Adrenal gland (tissue), 19 donors: Measurements from ENCODE around the gene CCDC81. TPM values are rescaled to one million over a fixed set of nuclear protein-coding genes. Genes with fewer than 3 reads are reported as not detected.

Source experiments
- DNase-seq, 7 donors: peaks; one replicate each; pipeline ENCODE4 v3.0.0-alpha.2; 2019 to 2020
- H3K27ac ChIP-seq, 5 donors: fragments of 200-600 bp; sonication (generic) in 4 of 5; 1 replicate in 3 of 5; 2 replicates in 2 of 5; pipeline versions ENCODE4 v1.5.1 to v1.8.0; 2016 to 2020; ENCODE audit warnings: mild to moderate bottlenecking in 1 of 5
- H3K27me3 ChIP-seq: fragments of 200-600 bp; 2 replicates; pipeline ENCODE4 v1.8.0; 2021
- H3K36me3 ChIP-seq, 2 donors: fragments of 200-600 bp; replicated peaks in 1 of 2; 1 replicate in 1 of 2; 2 replicates in 1 of 2; pipeline versions ENCODE4 v1.5.1 to v1.8.0; 2018 to 2022
- H3K4me1 ChIP-seq, 2 donors: fragments of 200-600 bp; replicated peaks in 1 of 2; 1 replicate in 1 of 2; 2 replicates in 1 of 2; pipeline versions ENCODE4 v1.5.1 to v1.8.0; 2018 to 2021
- H3K4me3 ChIP-seq, 4 donors: fragments of 200-600 bp; sonication (generic) in 3 of 4; one replicate each; pipeline ENCODE4 v1.5.1; 2016 to 2018
- H3K9me3 ChIP-seq, 3 donors: fragments of 200-600 bp; sonication (generic) in 1 of 3; replicated peaks in 1 of 3; 1 replicate in 2 of 3; 2 replicates in 1 of 3; pipeline versions ENCODE4 v1.5.1 to v1.8.0; 2016 to 2021
- CTCF ChIP-seq, 6 experiments: fragments of 450-650 bp in 4 of 6; fragments of 200-600 bp in 2 of 6; sonication (generic) in 1 of 6; IDR thresholded peaks; 1 replicate in 5 of 6; 2 replicates in 1 of 6; pipeline versions ENCODE4 v1.5.1 to v1.8.0; 2016 to 2021; ENCODE audit warnings: antibody characterized with exemption in 6 of 6, mild to moderate bottlenecking in 2 of 6, moderate library complexity in 1 of 6
- POLR2A ChIP-seq, 2 donors: fragments of 450-650 bp; IDR thresholded peaks; one replicate each; pipeline ENCODE4 v1.6.1; 2017; ENCODE audit warnings: antibody characterized with exemption in 2 of 2, mild to moderate bottlenecking in 2 of 2, moderate library complexity in 1 of 2
- WGBS, 4 donors: extraction: QIAGEN DNeasy Blood & Tissue Kit in 2 of 4; methylation state at CpG; one replicate each; pipeline versions ENCODE4 v1.1.5 to v1.1.7; 2013 to 2017; 5-methylcytosine and 5-hydroxymethylcytosine counted together
- intact Hi-C, 2 donors: fragments of 100-400 bp; cut with DNase I; formaldehyde crosslinking; loops; one replicate each; pipeline versions ENCODE4 v1.14.1 to v1.15.0; 2022 to 2023
- long read RNA-seq, 10 donors: library from polyadenylated mRNA in 3 of 10; unstranded in 2 of 10; stranded (forward) in 1 of 10; transcript quantifications; one replicate each; pipeline ENCODE4 v2.0.0 and lab custom pipeline, GENCODE V29; 2021 to 2026
- polyA plus RNA-seq, 3 donors: library from polyadenylated mRNA; stranded (reverse); fragments of 200-250 nt in 2 of 3; fragments of 350-450 nt in 1 of 3; fragmentation: Illumina TruSeq in 1 of 3; extraction: RNeasy Lipid Tissue Mini Kit (QIAGEN cat#74804) in 1 of 3; gene quantifications; one replicate each; pipeline ENCODE4 v1.2.3, GENCODE V29; 2013 to 2014
- total RNA-seq, 9 donors: library from RNA; depleted of rRNA in 4 of 9; stranded (reverse); fragments of >200 nt in 4 of 9; fragments of 120-200 nt in 1 of 9; fragmentation: NEBNext Ultra II Directional in 1 of 9; extraction: Animal tissue kit (Norgen Biotek cat#: 25700) in 1 of 9; gene quantifications; one replicate each; pipeline versions ENCODE4 v1.1.0 to v1.2.4, GENCODE V29; 2013 to 2023
- donor health status: healthy with polysubstance abuse.
- donor health status: Bipolar disorder and iron deficiency.
- donor health status: DM: yes; HTN: yes; CAD: no.
- donor health status: DM: no; HTN: no; CAD: no.
- donor health status: DM: no; HTN: no; CAD: no.
- donor health status: DM: yes; HTN: yes; CAD: no.

CCDC81 gene
- total RNA-seq = 1 to 10 TPM in 3 of 9 donors, under 1 TPM in 4, not detected in 2; 0.18 to 3.0 (median 0.57) TPM
- polyA plus RNA-seq = 1 to 10 TPM in 1 of 3 donors, under 1 TPM in 2; 0.46 to 1.0 (median 0.80) TPM
- long read RNA-seq, donor 1 = 0 reads
- long read RNA-seq, donor 2 = 0 reads
- long read RNA-seq, donor 3 = 0 reads
- long read RNA-seq, donor 4 = 0 reads
- long read RNA-seq, donor 5, partial matches to known transcripts = 0 of 1 reads
- long read RNA-seq, donor 5, other reads (novel, unspliced or antisense) = 1 of 1 reads
- long read RNA-seq, donor 6 = 0 reads
- long read RNA-seq, donor 7 = 0 reads
- long read RNA-seq, donor 8 = 0 reads
- long read RNA-seq, donor 9, partial matches to known transcripts = 17 of 17 reads
- long read RNA-seq, donor 9, other reads (novel, unspliced or antisense) = 0 of 17 reads
- long read RNA-seq, donor 10 = 0 reads

GRCh38 chr11:86374586-86374985 lies at the start of gene CCDC81:
Gene CCDC81, plus strand, starts transcription at chr11:86374887. Its CDS starts 277 bp downstream, at chr11:86375164.
- H3K4me3 ChIP-seq = peak within 1 kb of the TSS in 1 of 4 donors; percentile 6
- DNase-seq = no peak
- no peaks in the 10 kb centered on the region for H3K36me3 ChIP-seq
- H3K9me3 ChIP-seq = no peaks in the 10 kb centered on the region
- H3K27ac ChIP-seq = no peak within 1 kb of the TSS
- intact Hi-C loops = no loop called here
- TF ChIP-seq POLR2A (IDR thresholded peaks at IDR 0.05) = no peak
- no peak for TF ChIP-seq CTCF (IDR thresholded peaks at IDR 0.05)
- H3K27me3 ChIP-seq = no peaks in the 10 kb centered on the region
- 12 to 26% (median 15%) methylated on average over 25 of the region's 25 CpGs for whole genome bisulfite sequencing, 4 donors
- peaks cover 0 to 3% of the 10 kb centered on the region in 2 donors for H3K4me1 ChIP-seq

DNA sequence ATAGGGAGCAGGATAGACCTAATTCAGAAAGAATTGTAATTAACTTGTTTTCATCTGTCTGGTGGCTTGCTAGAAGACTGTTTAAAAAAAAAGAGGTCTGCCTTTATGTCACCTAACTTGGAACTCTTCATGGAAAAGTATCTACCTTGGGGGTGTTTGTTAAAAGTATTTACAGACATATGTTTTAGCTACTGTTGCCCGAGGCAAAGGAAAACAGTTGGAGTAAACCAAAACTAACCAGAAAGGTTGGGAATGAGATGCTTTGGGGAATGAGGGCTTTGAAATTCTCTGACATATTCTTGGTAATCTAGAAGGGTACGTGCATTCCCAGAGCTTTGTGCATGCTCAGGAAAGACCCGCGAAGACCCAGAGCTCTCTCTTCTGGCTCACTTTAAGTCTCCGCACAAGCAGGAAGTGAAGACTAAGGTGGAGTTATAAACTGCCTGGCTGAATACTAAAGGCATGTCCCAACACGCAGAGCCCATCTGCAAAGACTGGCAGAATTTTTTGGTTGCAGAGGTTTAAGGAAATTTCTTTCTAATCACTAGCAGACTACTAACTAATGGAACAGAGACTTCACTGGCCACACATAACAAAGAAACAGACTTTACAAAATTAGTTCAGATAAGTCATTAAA lies 39.4 kb upstream of the CCDC81 start:
- 96 to 99% (median 99%) methylated on average over 6 of the region's 6 CpGs for WGBS, 4 donors
- Histone ChIP-seq H3K4me3 (no peak overlapping the region), H3K4me1 (no peaks in the 10 kb centered on the region), H3K27ac (no peak overlapping the region), H3K36me3 (peaks cover 0 to 20% of the 10 kb centered on the region in 2 donors), H3K9me3 (no peaks in the 10 kb centered on the region), H3K27me3 (no peaks in the 10 kb centered on the region)
- no peak for DNase-seq
- intact Hi-C loops = no loop called here
- TF ChIP-seq CTCF (IDR thresholded peaks at IDR 0.05) = no peak

GRCh38 chr11:86337227-86337626 lies 37.5 kb upstream of the CCDC81 start:
- TF ChIP-seq CTCF (IDR thresholded peaks at IDR 0.05) (no peak), POLR2A (IDR thresholded peaks at IDR 0.05) (no peak)
- no peak for DNase-seq
- intact Hi-C loops = no loop called here
- Histone ChIP-seq H3K4me1 (no peaks in the 10 kb centered on the region), H3K27ac (no peak overlapping the region), H3K9me3 (no peaks in the 10 kb centered on the region), H3K4me3 (no peak overlapping the region), H3K36me3 (peaks cover 0 to 20% of the 10 kb centered on the region in 2 donors), H3K27me3 (no peaks in the 10 kb centered on the region)
- 92 to 99% (median 95%) methylated on average over 2 of the region's 2 CpGs for WGBS, 4 donors

DNA sequence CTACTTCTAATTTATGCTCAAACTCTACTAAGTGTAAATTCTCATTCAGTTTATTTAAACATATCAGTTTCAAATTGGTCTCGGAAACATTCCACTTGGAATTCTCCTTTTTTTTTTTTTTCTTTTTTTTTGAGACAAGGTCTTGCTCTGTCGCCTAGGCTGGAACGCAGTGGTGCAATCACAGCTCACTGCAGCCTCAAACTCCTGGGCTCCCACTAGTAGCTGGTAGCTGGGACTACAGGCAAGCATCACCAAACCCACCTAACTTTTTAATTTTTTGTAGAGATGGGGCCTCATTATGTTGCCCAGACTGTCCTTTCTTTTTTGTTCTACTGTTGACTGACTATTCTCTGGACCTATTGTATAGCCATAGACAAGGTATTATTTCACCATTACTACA lies 33.3 kb upstream of the CCDC81 start:
- no peak overlapping the region for H3K4me3 ChIP-seq
- 88 to 94% (median 91%) methylated on average over 3 of the region's 3 CpGs for WGBS, 4 donors

More for the DNA sequence above, 33.3 kb upstream of the CCDC81 start:
- Histone ChIP-seq H3K27ac (no peak overlapping the region), H3K4me1 (no peaks in the 10 kb centered on the region), H3K9me3 (no peaks in the 10 kb centered on the region), H3K36me3 (peaks cover 0 to 17% of the 10 kb centered on the region in 2 donors), H3K27me3 (no peaks in the 10 kb centered on the region)
- intact Hi-C loops = no loop called here
- peak in 1 of 7 donors; percentile 7 for DNase-seq
- TF ChIP-seq CTCF (IDR thresholded peaks at IDR 0.05) (no peak), POLR2A (IDR thresholded peaks at IDR 0.05) (no peak)
